Fibroblast of mammary gland (primary cell): ENCODE results near the gene TUBGCP3.

ENCODE experiments used
- DNase-seq: peaks from one replicate; pipeline ENCODE4 v3.0.0-alpha.2; 2010; ENCODE audit warnings: low read depth
- H3K4me3 ChIP-seq: 2 replicates; pipeline ENCODE4 v1.5.1; 2011; ENCODE audit warnings: low read depth, mild to moderate bottlenecking, low read length, moderate library complexity; ENCODE audit not compliant: control insufficient read depth
- TF ChIP-seq, protein P1 (sequence below): conservative IDR thresholded peaks from 2 replicates; pipeline ENCODE4 v1.5.1; 2011; ENCODE audit warnings: low read depth, low read length, inconsistent platforms; ENCODE audit not compliant: control insufficient read depth, insufficient read depth

TUBGCP3 gene

DNA sequence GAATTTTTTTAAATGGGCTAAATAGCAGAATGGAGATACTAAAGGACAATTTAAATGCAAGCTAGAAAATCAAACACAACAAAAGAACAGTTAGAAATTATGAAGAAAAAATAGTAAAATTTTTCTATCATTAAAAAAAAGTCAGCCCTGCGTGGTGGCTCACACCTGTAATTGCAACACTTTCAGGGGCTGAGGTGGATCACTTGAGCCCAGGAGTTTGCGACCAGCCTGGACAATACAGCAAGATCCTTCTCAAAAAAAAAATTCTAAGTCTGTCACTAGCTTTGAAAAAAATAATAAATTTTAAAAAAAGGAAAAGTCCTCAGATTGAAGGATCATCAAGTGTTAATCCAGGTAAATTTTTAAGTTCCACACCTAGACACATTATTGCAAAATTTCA is 7.7 kb downstream of the TUBGCP3 start:
- H3K4me3 ChIP-seq, result no peak overlapping the region
- DNase-seq, result no peak
- TF ChIP-seq, protein P1, sequence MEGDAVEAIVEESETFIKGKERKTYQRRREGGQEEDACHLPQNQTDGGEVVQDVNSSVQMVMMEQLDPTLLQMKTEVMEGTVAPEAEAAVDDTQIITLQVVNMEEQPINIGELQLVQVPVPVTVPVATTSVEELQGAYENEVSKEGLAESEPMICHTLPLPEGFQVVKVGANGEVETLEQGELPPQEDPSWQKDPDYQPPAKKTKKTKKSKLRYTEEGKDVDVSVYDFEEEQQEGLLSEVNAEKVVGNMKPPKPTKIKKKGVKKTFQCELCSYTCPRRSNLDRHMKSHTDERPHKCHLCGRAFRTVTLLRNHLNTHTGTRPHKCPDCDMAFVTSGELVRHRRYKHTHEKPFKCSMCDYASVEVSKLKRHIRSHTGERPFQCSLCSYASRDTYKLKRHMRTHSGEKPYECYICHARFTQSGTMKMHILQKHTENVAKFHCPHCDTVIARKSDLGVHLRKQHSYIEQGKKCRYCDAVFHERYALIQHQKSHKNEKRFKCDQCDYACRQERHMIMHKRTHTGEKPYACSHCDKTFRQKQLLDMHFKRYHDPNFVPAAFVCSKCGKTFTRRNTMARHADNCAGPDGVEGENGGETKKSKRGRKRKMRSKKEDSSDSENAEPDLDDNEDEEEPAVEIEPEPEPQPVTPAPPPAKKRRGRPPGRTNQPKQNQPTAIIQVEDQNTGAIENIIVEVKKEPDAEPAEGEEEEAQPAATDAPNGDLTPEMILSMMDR, result no peak

DNA sequence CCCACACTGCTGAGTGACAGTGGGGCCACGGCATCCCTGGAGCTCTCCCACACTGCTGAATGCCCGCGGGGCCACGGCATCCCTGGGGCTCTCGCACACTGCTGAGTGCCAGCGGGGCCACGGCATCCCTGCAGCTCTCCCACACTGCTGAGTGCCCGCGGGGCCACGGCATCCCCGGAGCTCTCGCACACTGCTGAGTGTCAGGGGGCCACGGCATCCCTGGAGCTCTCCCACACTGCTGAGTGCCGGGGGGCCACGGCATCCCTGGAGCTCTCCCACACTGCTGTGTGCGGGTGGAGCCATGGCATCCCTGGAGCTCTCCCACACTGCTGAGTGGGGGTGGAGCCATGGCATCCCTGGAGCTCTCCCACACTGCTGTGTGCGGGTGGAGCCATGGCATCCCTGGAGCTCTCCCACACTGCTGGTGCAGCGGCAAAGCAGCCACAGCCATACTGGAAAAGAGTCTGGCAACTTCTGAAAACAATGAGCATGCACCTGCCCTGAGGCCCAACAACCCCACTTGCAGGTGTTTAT is 8.6 kb downstream of the TUBGCP3 start:
- H3K4me3 ChIP-seq, result no peak overlapping the region
- TF ChIP-seq, protein P1, result no peak

DNA sequence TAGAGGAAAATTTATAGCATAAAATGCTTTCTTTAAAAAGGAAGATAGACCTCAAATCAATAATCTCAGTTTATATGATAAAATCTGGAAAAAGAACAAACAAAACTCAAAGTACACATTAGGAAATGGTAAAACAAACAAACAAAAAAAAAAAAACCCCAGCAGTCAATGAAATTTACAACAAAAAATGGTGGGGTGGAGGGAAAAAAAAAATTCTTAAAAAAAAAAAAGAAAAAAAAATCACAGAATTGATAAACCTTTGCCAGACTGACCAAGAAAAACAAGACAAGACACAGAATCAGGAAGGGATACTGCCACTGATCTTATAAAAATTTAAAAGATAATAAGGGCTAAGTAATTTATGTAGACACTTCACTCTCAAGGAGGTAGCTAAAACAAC is 11.2 kb downstream of the TUBGCP3 start:
- TF ChIP-seq, protein P1, result no peak
- no peak for DNase-seq
- H3K4me3 ChIP-seq, result no peak overlapping the region

More for the DNA sequence above, 8.6 kb downstream of the TUBGCP3 start:
- DNase-seq, result no peak

DNA sequence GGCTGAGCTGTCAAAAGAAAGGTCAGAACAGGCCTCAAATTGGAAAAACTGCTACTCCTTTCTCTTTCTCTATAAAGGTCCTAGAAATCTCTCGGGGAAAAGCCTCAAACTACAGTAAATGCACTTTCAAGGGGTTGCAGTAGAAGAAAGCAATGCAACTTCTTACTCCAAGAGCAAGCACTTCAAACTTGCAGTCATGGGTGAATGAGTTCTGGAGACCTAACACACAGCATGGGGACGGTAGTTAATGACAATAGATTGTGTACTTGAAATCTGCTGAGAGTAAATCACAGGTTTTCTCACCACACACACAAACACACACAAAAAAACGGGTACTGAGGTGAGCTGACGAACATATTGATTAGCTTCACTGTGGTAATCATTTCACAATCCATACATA is 11.8 kb downstream of the TUBGCP3 start:
- H3K4me3 ChIP-seq, result no peak overlapping the region
- TF ChIP-seq, protein P1, result no peak
- no peak for DNase-seq

DNA sequence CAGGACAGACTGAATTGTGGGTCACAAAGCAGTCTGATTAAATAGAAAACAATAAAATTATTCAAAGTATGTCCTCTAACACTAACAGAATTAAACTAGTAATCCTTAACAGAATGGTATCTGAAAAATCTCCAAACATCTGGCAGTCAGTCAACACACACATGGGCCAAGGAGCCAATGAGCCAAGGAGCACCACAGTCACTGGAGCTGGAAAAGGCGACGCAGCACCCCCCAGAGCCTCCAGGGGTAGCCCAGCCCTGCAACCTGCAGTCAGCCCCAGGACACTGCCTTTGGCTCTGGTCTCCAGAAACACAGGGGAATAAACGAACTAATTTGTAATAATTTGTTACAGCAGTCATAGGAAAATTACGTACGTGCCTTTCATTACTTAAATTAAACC is 12.3 kb downstream of the TUBGCP3 start:
- DNase-seq, result peak; percentile 40
- no peak overlapping the region for H3K4me3 ChIP-seq
- TF ChIP-seq, protein P1, result no peak

DNA sequence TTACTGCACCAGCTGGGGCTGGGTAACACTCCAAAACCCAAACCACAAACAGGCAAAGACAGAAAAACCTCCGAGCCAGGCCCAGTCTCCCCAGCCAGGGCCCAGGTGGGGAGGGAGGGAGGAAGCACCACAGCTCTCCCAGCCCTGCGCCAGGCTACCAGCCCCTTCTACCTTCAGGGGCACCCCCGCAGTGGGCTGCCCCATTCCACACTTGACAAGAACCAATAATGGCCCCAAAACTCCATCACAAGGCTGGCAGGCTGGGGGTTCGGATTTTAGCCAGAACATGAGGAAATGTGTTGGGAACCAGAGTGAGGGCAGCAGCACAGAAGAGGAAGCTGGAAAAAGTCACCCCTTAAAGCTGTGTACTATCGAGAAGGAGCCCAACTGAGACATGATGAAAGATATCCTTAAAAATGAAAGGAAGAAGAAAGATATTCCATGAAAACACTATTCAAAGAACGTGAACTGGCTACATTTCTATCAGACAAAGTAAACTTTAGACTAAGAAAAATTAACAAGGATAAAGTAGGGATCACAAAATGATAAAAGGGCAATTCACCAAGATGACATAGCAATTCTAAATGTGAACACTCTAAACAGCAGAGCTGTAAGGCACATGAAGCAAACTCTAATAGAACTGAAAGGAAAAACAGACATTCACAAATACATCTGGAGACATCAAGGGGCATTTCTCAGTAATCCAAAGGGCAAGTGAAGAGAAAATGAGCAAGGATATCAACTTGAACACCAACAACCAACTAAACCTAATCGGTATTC is 12.9 kb downstream of the TUBGCP3 start:
- TF ChIP-seq, protein P1, result no peak
- DNase-seq, result no peak
- H3K4me3 ChIP-seq, result no peak overlapping the region

DNA sequence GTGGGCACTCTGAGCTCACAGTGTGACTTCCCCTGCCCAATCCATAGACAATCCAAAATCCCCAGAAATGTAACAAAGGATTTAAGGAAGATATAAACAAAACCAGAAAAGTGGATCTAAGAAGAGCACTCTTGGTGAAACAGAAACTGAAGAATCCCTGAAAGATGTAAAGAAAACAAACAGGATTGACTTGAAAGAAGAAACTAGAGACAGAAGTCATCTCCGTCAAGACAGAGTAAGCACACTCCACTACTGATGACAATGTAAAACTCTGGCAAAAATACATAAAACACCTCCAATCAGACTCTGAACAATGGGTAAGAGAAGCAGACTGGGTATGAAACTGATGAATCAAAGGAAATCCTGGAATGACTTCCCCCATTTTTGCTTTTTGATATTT is 13.5 kb downstream of the TUBGCP3 start:
- H3K4me3 ChIP-seq, result no peak overlapping the region
- DNase-seq, result no peak
- TF ChIP-seq, protein P1, result no peak
